DMS53 treated with DMSO at 0.1 percent for 48 hours (cell line): ENCODE measurements around the gene PARD3B.

Experiments used
- DNase-seq: peaks from one replicate; lab custom pipeline; 2025; ENCODE audit not compliant: unreplicated experiment; lab: John Stamatoyannopoulos, UW

The PARD3B gene

GRCh38 chr2:205661281-205661680 is 1116.0 kb downstream of the PARD3B start:
- no peak for DNase-seq

GRCh38 chr2:205662206-205662965 is 1117.1 kb downstream of the PARD3B start:
- DNase-seq: no peak

- DNase-seq: no peak
Measured at GRCh38 chr2:205665791-205666190, 1120.5 kb downstream of the PARD3B start.
